HUDEP-2 (cell line): ENCODE measurements around the gene SPATA22.
"Not testable (repeated sequence)": the region's sequence is repeated elsewhere in the genome, so short reads cannot be mapped to it uniquely, and the experiment has no call there.

Experiments used
- DNase-seq, 76 experiments: peaks; one replicate each; lab custom pipeline; 2025; ENCODE audit not compliant: unreplicated experiment in 76 of 76; lab: John Stamatoyannopoulos, UW

The SPATA22 gene

DNA sequence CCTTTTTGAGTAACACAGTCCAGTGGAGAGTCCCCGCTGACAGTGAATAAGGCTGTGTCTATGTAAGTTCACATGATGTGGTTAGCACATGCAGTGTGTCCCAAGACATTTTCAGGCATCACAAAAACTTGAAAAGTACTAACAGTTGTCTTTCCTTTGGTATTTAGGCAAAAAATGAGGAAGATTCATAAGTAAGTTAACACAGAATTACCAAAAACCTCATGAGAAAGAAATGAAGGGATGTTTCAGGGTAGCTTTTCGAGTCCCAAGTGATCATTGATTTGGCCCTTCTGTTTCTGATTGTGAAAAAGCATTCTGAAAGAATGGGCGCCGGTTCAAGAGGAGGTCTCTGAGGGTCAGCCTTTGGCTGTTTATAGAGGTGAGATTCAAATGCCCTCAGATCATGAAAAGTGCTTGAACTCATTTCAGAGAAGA lies 3.6 kb upstream of the SPATA22 start:
- DNase-seq: no peak

- no peak for DNase-seq
Measured at GRCh38 chr17:3474212-3474611, 2.6 kb upstream of the SPATA22 start.

DNA sequence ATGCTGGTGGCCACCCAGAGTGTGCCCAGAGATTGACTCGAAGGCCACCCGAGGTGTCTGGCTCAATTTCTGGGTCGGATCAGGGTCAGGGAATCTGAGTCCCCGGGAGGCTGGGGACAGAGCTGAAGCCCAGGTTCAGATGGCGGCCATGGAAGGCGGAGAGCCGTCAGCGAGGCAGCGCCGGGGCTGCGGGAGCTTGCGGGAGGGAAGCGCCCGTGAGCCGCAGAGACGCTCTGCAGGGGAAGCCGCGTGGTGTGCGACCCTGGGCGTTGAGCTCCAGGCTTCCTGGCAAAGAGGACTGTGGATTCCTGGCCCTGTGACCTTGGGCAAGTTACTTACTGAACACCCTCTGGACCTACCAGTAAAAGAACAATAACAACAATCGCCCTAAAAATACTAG lies 518 bp upstream of the SPATA22 start:
- DNase-seq: no peak

- DNase-seq: no peak
Measured at GRCh38 chr17:3469529-3469928, 2.1 kb downstream of the SPATA22 start.

- not testable (repeated sequence) for DNase-seq
Measured at GRCh38 chr17:3466355-3466754, 5.3 kb downstream of the SPATA22 start.

DNA sequence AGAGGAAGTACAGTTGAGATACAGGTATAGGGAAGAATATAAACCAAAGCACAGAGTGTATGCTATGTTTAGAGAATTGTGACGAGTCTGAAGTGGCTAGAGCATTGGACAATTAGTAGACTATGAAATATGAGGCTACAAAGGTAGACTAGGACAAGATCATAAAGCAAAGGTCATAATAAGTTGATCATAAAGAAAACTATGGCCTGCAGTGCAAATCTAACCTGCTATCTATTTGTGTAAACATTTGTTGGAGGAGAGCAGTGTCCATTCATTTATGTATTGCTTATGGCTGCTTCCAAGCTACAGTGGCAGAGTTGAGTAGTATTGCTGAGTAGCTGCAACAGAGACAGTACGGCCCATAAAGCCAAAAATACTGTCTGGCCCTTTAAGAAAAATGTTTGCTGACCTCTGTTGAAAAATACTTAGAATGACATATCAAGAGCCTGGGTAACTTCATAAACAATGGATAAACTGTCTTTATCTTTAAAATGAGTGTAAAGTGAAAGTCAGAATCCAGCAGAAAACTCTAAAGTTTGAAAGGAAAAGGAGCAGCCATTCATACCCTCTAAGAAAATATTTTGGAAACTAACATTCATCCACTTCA lies 23.5 kb downstream of the SPATA22 start:
- DNase-seq: no peak

GRCh38 chr17:3447625-3448024 lies 24.0 kb downstream of the SPATA22 start:
- DNase-seq: peak in 3 of 76 experiments; percentile 1 to 9 (median 2)

GRCh38 chr17:3440451-3440850 lies 31.2 kb downstream of the SPATA22 start:
- no peak for DNase-seq

DNA sequence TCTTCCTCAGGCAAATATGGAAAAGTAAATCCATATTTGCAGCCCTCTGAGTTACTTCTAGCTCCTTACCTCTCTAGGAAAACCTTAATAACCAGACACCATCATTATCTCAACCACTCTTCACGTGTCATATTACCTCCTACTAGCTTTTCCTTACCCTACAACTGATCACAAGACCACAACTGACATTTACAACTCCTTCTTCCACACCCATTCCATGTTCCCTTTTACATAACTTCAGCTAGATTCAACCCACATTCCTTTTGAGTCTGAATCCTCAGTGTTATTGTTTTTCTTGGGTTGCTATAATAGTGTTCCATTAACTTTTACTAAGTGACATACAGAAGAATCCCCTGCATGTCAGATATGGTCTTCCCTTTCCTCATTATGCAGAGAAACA lies 33.3 kb downstream of the SPATA22 start:
- DNase-seq: no peak

GRCh38 chr17:3433741-3434140 lies 37.9 kb downstream of the SPATA22 start, which contains the start of gene OR1E2:
Gene OR1E2, minus strand, starts transcription at chr17:3433841. Its CDS starts 0 bp downstream, at chr17:3433841.
- DNase-seq: no peak

DNA sequence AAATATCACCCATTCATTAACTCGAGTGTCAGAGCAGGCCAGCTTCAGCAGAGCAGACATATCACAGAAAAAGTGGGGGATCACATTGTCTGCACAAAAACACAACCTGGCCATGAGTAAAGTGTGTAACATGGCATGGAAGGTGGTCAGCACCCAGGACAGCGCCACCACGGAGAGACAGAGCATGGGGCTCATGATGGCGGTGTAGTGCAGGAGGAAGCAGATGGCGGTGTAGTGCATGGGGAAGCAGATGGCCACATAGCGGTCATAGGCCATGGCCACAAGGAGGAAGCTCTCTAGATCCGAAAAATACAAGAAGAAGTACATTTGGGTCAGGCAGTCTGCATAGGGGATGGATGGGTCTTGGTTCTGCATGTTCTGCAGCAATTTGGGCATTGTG lies 38.4 kb downstream of the SPATA22 start:
- DNase-seq: peak in 29 of 76 experiments; percentile 1 to 48 (median 14)

DNA sequence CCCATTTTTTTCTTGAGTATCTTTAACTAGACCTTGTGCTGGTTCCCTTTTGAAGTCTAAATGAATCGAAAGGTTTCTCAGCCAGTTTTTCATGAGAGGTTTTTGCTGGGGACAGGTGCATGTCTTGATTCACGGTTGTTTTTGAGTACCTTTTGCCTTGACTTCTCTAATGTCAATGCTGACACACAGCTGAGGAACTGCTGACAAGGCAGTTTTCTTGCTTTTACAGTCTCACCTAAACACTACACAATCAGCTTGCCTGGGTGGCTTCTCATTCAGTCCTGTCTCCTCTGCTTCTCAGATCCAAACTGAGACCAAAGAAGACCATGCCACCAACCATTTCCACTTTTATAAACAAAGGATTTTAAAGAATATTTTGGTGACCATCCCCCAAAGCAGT lies 53.4 kb downstream of the SPATA22 start:
- DNase-seq: no peak

DNA sequence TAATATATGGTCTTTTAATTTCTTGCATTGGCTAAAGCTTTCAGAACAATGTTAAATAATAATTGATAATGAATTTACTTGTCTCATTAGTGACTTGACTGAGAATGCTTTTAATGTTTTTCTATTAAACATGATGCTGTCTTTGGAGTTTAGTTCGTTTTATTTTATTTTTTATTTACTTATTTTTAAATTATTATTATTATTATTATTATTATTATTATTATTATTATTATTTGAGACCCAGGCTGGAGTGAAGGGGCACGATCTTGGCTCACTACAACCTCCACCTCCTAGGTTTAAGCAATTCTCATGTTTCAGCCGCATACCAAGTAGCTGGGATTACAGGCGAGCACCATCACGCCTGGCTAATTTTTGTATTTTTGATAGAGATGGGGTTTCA lies 56.0 kb downstream of the SPATA22 start:
- no peak for DNase-seq

GRCh38 chr17:3412216-3412615 lies 59.4 kb downstream of the SPATA22 start:
- not testable (repeated sequence) for DNase-seq

GRCh38 chr17:3411070-3411469 lies 60.5 kb downstream of the SPATA22 start, which contains the start of gene OR3A3:
Gene OR3A3, plus strand, starts transcription at chr17:3411370.
- DNase-seq: no peak

GRCh38 chr17:3403856-3404255 lies 67.8 kb downstream of the SPATA22 start:
- not testable (repeated sequence) for DNase-seq

DNA sequence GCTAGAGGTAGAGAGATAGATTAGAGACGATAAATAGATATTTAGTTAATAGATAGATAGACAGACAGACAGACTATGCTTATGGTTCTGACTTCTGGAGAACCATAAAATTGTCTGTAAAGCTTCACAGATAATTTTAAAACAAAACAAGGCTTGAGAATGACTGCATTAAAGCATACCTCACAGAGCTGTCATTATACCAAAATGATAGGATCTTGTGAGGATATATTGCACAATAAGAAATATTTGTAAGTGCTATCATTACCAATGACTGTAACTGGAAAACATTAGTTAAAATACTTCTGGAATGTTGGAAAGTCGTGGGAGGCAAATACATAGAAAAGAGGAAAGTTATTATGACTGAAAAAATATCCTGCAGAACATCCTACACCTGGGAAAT lies 69.8 kb downstream of the SPATA22 start:
- no peak for DNase-seq

DNA sequence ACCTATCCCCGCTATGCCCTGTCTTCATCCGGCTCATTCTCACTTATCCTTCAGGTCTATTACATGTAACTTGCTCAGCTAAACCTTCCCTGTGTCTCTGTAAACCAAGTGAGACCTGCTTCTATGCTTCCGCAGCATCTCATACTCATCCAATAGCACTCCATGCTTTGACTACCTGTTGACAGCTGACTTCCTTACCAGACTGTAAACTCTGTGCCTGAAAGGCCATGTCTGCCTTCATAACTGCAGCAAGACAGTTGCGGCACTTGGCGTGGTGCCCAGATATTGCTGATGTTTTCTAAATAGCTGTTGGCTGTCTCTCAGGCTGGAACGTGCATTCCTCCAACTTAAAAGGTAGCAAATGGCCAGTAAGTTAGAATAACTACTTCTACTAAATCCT lies 71.6 kb downstream of the SPATA22 start:
- DNase-seq: no peak

- no peak for DNase-seq
Measured at GRCh38 chr17:3398310-3398709, 73.3 kb downstream of the SPATA22 start, which contains the start of gene OR1E1. Gene OR1E1, minus strand, starts transcription at chr17:3398410. Its CDS starts 0 bp downstream, at chr17:3398410.

DNA sequence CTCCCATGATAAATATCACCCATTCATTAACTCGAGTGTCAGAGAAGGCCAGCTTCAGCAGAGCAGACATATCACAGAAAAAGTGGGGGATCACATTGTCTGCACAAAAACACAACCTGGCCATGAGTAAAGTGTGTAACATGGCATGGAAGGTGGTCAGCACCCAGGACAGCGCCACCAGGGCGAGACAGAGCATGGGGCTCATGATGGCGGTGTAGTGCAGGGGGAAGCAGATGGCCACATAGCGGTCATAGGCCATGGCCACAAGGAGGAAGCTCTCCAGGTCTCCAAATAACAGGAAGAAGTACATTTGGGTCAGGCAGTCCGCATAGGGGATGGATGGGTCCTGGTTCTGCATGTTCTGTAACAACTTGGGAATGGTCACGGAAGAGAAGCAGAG lies 73.8 kb downstream of the SPATA22 start:
- peak in 9 of 76 experiments; percentile 3 to 19 (median 8) for DNase-seq
